Activated CD4-positive, CD25-positive, alpha-beta regulatory T cell (primary cell): ENCODE measurements around the gene GPS1.

Experiments
- DNase-seq, 4 experiments: peaks; one replicate each; lab custom pipeline; 2025; lab: John Stamatoyannopoulos, UW

Gene GPS1

DNA sequence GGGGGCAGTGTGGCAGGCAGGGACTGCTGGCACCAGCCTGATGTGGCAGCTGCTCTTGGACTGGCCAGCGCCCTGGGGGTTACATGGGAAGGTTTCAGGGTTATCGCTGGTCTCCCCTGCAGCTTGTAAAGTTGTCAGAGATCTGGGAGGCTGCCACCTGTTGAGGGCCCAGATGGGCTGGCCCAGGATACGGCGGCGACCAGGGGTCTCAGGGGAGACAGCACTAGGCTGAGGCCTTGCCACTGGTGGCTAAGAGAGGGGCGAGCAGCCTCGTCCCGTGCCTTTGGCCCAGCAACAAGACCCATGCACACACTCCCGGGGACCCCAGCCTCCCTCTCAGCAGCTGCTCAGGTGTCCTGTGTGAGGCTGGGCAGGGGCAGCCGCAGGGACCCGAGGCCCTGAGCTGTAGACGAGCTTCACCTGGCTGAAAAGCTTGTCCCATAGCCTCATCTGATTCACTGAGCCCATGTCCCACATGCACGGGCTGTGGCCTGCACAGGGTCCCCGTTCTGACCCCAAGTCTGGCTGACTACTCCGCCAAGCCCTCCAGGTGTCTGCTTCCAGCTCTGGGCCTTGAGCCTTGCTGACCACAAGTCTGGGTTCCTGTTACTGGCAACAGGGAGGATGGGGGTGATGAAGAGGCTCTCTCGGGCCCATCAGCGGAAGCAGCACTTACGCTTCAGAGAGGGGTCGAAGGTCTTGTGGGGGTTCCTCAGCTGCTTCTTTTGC is 7.7 kb downstream of the GPS1 start:
- DNase-seq: no peak

DNA sequence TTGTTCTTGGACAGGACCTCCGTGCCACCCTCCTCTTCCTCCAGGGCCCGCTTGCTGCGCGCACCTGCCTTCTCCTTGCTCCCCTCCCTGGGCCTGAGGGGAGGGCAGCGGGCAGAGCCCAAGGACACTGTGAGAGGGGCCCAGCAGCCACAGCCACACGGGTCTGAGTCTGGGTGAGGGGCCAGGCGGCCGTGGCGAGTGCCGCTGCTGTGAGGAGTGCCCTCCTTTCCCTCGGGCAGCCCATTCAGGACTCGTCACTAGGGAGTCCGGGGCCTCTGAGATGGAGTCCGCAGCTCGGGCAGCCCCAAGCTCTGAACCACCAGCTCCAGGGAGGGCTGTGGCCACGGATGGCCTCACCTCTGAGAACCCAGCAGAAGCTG is 8.3 kb downstream of the GPS1 start:
- DNase-seq: no peak

DNA sequence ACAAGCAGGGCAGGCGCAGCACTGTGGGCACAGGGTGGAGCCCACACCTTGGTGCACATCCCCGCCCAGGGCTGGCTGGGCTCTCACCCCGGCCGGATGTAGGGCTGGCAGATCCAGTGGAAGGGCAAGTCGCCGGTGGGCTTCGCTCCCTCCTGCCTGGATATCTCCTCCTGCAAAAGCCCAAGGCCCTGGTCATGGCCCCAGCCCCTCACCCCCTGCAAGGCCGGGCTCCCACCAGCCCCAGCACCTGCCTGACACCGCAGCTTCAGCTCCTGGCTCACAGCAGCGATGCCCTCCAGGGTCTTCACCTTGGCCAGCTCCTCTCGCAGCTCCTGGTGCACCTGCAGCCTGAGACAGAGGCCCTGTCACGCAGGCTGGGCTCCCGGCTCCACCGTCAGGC is 8.9 kb downstream of the GPS1 start:
- no peak for DNase-seq

DNA sequence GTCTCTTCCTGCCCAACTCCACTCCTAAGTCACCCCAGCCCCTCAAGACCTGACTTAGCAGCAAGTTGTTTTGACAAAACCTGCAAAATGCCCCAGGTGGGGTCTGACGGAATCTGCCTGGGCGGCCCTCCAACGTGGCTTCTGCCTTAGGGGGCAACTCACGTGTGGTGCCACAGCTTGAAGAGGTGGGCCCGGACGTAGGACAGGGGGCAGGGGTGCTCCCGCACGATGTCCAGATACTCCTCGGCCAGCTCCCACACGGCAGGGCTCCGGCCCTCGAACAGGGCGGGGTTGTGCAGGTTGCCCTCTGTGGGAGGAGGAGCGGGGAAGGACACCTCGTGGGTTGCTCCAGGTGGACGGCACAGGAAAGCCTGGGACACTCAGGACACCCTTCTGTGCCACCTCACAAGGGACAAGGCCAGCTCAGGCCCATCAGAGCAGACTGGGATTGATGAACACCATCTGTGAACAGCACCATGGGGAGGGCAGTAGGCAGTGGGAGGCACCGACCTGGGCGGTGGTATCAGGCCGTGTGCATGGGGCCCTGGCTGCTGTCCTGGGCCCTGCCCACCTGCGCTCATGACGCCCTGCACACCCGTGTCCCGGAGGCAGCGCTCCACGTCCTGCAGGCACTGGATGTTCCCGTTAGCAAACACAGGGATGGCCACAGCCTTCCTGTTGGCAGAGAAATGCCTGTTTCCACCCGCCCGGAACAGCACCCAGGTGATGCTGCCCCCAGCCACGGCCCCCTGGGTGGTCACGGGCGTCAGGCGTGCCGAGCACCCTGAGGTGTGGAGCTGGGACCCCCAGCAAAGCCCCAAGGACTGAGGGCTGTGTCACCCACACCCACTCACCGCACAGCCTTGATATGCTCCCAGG is 9.6 kb downstream of the GPS1 start:
- no peak for DNase-seq

DNA sequence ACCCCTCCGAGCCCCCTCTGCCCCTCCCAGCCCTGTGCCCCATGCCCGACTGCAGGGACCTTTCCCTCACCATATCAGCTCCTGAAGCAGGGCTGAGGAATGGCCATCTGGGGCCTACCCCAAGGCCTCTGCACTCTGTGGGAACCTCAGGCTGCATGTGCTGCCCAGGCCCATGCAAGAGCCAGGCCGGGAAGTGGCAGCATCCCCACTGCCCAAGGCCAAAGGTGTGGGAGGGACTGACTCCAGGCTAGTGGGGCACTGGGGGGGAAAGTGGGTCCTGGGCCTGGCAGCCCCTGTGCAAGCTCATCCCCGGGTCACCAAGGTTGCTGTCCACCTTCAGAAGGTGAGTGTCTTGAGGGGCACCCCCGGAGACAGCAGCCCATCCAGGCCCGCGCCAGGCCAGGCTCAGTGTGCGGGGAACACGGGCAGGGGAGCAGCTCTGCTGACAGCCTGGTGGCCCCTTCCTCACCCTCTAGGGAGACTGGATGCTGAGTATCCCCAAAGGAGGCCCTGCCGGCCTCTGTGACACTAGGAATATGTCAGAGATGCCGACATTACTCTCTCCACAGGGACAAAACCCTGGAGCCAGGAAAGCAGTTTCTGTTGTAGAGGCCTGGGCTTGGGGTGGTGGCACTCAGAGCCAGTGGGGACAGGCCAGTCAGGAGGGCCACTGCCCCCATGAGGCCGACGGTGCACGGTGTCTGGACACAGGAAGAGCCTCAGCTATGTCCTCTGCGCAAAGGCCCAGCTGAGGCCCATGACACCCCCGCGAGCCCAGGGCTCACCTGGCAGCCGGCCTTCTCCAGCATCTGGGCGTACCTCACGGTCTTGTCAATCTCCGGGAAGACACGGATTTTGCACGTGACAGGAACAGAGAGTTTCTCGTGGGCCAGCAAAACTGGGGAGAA is 10.6 kb downstream of the GPS1 start:
- DNase-seq: no peak

DNA sequence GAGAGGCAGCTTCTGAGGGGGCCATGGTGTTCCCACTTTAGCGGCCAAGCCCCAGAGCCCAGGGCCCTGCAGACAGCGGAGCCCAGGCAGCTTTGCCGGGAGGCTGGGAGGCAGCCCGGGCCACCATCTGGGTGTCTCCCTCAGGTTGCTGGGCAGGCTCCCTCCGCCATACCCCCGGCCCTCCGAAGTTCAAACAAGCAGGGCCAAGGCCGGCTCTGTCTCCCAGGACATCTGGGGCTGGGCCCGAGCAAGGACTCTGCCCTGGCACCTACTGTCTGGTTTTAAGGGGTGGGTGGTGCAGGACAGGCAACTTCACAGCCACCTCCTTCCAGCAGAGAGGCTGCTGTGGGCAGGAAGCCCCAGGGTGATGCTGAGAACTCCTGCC is 11.3 kb downstream of the GPS1 start:
- no peak for DNase-seq

DNA sequence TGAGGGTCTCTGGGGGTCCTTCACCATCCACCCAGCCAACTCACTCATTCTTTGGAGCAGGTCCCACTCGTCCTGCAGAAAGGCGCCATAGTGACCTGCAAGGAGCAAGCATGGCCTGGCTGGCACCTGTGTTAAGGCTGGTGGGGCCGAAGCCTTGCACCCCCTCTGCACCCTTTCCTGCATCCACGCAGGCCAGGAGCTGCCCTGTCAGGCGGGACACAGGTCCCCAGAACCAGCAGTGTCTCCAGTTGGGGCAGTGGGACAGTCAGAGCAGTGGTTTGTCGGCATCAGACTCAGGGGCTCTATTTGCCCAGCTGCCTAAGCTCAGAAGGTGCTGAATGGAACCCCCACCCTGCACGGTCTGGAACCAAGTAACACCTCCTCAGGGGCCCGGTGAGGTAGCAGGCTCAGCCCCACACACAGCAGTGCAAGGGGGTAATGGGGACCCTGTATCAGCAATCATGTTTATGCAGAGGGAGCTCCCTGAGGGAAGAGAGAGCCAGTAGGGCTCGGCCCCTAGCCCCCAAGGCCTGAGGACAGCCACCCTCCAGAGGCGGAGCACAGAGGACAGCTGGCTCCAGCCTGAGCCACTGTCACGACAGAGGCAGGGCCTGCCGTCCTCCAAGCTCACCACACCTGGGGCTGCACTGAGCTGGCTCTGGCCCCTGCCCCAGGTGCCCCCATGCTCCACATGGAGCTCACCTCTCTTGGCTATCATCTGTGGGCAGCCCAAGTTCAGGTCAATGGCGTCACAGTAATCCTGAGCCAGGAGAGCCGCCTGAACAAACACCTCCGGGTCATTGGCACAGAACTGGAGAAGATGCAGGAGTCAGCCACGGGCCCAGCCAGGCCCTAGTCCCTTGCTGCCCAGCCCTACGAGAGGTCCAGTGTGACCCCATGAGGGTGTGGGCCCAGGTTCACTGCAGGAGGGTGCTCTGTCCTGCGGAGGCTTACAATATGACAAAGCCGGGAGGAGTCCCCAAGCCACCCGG is 12.0 kb downstream of the GPS1 start:
- no peak for DNase-seq

DNA sequence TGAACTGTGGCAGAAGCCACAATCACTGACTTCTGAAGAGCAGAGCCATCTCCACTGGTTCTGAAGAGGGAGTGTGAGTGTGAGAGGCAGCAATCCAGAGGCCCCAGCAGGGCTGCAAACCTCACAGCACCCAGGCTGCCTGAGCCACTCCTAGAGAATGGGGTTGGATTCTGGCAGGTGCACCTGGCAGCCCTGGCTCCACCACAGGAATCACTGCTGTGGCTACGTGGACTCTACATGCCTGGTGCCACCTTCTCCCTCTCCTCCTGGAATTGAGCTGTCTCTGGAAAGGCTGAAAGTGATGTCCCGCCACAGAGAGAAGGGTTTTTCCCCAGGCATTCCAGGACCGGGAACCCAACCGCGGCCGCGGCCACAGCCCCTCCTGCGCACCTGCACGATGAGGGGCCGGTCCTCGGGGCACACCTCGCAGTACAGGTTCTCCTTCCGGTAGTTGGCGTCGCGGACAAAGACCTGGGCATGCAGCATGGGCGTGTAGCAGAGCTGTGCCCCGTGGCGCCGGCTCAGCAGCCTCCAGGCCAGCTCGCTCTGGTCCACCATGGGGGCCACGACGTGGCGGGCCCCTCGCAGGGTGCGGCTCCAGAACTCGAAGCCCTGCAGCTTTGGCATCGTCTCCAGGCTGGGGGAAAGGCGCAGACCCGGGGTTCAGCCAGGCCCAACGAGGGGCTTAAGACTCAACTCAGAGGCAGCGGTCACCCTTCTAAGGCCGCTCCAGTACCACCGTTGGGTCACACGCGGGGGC is 12.9 kb downstream of the GPS1 start:
- no peak for DNase-seq

DNA sequence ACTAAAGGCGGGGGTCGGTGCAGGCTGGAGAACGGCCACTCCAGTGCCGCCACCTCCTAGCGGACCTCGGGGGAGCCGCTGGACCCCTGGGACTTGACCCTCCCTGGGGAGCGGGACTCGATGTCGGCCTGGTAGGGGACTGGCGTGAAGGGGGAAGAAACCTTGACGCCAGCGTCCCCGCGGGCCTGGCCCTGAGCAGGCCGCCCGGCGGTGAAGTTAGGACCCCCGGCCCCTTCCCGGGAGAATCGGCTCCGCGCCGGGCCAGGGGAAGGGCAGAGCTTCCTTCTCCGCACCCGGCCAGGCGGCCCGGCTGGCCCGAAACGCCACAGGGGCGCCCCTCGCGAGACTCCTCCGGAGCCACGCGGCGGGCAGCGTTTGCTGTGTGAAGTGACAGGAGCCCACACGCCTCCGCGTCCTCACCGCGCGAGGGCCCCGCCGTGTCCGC is 13.5 kb downstream of the GPS1 start:
- no peak for DNase-seq

DNA sequence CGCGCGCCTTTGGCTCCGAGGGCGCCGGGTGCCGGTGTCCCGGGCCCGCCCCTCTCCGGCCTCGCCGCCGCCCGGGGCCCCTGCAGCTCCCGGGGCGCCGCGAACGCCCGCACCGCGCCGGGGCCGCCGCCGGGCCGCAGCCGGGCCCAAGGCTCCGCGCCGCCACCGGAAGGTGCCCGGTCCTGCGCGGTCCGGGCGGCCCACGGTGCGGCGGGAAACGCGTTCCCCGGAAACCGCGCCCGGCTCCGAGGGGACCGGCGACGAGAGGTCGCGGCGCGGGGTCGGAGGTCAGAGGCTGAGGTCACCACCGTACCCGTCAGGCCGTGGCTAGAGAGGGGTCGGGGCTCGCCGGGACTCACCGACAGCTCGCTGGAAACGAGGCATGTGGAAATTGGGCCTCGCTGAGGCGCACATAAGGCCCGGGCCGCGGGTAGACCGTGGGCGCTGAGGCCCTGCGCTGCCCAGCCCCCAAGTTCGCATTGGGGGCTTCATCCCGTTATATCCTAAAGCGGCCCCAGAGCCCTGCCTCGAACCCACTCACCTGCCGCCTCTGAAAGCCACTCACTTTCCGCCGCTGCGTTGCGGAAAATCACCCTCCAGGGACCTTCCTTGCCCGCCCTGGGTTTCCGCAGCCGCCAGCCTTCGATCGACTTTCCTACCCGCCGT is 14.1 kb downstream of the GPS1 start, which contains the start of gene DUS1L:
Gene DUS1L (minus strand): TSS at position 167 of the 666 bp plus-strand sequence. CDS start 745 bp downstream, outside the sequence.
- peak; percentile 42 to 62 (median 50) for DNase-seq

DNA sequence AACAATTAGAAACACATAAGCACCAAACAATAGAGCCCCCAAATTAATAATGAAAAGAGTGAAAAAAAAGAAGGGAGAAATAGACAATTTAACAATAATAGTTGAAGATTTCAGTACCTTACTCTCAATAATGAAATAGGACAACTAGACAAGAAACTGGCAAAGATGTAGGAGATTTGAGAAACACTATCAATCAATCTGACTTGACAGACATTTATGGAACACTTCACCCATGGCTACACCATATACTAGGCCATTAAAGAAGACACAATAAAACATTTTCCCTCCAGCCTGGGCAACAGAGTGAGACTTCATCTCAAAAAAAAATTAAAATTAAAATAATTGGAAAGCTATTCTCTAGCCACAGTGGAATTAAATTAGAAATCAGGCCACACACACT is 18.9 kb downstream of the GPS1 start:
- no peak for DNase-seq

DNA sequence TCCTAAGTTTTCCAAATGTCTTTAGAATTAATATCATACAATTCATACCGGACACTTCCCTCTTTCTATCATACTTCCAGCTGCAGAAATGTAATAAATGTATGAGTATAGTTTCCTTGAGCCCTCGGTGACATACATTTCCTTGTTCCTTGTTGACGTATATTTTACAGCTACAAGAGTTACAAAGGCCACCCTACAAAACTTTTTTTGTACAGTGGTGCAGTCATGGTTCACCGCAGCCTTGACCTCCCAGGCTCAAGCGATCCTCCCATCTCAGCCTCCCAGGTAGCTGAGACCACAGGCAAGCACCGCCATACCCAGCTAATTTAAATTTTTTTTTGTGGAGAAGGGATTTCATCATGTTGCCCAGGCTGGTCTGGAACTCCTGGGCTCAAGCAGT is 21.1 kb downstream of the GPS1 start:
- no peak for DNase-seq

DNA sequence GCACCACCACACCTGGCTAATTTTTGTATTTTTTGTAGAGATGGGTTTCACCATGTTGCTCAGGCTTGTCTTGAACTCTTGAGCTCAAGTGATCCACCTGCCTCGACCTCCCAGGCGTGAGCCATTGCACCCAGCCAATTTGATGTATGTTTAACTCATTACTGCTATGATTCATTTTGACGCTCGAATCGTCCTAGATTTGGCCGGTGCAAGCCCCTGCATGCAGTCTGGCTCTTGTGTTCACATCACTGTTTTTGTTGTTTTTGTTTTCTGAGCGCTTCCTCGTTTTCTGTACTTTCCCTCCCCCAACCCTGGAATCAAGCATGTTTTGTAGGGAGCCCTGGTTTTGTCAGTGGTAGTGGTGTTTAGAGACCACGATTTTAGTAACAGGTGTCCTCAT is 21.7 kb downstream of the GPS1 start:
- no peak for DNase-seq

DNA sequence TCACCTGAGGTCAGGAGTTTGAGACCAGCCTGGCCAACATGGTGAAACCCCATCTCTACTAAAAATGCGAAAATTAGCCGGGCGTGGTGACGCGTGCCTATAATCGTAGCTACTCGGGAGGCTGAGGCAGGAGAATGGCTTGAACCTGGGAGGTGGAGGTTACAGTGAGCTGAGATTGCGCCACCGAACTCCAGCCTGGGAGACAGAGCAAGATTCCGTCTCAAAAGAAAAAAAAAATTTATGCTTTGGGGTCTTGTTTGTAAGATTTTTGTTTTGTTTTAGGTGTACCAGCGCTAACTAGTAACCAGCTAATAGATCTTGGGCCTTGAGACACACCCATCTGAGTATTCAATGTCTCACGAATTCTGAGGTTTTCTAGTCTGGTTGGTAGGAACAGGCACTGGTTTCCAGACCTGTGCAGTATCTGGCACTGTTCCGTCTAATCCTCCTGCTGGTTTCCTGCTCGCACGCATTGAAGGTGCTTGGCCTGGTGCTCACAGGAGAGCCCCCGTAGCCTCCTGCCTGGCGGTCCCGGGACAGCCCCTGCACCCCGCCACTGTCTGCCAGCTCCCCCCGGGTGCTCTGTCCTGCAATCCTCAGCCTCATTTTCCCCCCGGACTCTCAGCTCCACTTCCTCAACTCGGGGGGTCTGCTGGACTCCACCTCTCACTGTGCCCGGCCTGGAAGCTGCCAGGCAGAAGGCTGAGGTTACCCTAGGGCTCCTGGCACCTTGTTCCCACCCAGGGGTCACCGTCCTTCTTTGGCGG is 24.5 kb downstream of the GPS1 start:
- no peak for DNase-seq

DNA sequence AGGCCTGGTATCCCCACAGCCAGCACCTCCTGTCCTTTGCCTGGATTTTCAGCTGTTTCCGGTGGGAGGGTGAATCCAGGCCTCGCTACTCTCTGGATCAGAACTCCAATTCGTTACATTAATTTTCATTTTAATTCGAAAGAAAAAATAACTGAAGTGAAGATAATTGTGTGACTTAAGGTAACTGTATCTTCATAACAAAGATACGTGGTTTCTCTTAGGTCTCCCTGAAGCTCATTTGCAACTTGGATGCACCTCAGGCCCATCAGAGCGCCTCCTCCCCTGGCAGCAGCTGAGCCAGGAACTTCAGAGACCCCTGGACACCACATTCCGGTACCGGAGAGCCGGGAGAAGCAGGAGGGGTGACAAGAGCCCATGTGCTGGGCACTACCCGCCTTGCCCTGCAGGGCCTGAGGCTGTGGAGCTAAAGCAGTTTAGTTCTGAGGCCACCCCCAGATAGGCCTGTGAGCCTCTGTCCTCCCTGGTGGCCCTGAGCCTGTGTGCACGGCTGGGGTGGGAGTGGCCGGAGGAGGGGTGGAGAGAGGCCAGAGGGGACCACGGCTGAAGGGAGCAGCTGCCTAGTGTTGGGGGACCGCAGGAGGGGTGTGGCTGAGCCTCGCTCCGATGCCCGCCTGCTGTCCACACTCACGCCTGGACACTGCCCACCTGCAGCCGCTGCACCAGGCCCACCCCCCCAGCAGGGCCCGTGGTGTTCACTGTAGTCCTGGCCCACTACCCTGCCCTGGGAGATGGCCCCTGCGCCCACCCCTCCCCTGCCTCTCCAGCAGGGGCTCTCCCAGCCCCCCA is 25.3 kb downstream of the GPS1 start:
- no peak for DNase-seq

DNA sequence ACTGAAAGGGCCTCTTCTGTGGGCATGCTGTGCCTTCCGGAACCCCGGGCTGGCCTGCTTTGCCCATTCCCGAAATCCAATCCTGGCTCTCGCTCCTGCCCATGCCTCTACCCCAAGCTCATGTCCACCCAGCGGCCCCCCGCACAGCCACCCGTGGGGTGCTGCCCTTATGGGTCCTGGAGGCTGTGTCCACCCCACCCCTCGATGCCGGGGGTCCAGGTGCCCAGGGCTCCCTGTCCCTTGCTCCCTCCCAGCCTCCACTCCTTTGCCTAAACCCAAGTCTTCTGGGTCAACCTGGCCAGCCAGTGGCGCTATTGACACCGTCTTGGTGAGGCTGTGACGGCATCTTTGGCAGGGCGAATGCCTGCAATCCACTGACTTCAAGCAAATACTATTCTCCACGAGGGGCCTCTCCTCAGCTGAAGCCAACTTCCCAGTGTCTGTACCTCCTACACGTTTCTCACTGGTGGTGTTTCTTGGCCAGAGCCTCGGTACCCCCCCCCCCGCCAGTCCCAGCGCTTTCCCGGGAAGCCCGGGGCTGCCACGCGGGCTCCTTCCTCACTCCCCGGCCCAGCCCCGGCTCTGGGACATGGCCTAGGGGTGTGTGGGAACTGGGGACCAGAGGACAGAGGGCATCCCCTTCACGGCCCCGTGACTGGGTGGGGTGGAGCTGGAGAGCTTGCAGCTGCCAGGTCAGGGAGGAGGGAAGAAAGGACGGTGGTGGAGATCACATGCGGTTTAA is 26.1 kb downstream of the GPS1 start:
- DNase-seq: no peak

DNA sequence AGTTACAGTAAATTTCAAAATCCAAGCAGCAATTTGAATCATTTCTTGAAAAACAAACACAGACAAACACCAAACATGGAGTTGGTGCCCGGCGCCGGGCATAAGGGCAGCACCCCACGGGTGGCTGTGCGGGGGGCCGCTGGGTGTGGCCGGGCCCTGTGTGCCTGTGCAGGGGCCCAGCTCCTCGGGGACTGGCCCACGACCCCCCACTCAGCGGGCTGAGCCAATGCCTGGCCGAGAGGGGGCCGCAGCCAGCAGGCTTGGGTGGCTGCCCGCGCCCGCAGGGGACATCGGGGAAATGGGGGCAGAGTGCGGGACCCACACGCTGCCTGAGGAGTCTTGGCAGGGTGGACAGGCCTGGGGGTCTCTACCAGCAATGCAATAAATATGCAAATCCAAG is 26.7 kb downstream of the GPS1 start:
- no peak for DNase-seq
